Measurements from ENCODE around the gene SLC39A3. TPM values are rescaled to one million over a fixed set of nuclear protein-coding genes. Genes with fewer than 3 reads are reported as not detected.

The SLC39A3 gene
- total RNA-seq, 6 donors from 2014 or later = 12.6 to 48.2 (median 30.6) TPM

- TF ChIP-seq CTCF (IDR thresholded peaks at IDR 0.05) (no peak), POLR2A (IDR thresholded peaks at IDR 0.05) (no peak), EP300 (IDR thresholded peaks at IDR 0.05) (no peak), POLR2AphosphoS5 (IDR thresholded peaks at IDR 0.05) (no peak)
- Histone ChIP-seq H3K4me3 (no peak overlapping the region), H3K9me3 (no peaks in the 10 kb centered on the region), H3K4me1 (peaks cover 24 to 57% (median 28%) of the 10 kb centered on the region in 4 donors), H3K27me3 (no peaks in the 10 kb centered on the region), H3K27ac (peak overlapping the region; percentile 80 to 89 (median 84)), H3K36me3 (peaks cover 0 to 7% (median 2%) of the 10 kb centered on the region in 4 donors)
- ATAC-seq (ENCODE audit: low FRiP score in 2 of 2) (no peak), DNase-seq (no peak)
- WGBS, 2 donors = 91 to 92% methylated on average over 32 of the region's 32 CpGs
Measured at GRCh38 chr19:2774083-2774679, 34.4 kb upstream of the SLC39A3 start.

GRCh38 chr19:2771786-2772674, 32.2 kb upstream of the SLC39A3 start:
- DNase-seq (no peak), ATAC-seq (ENCODE audit: low FRiP score in 2 of 2) (no peak)
- H3K27ac ChIP-seq = peak overlapping the region in 1 of 4 donors; percentile 14
- peaks cover 0 to 26% (median 12%) of the 10 kb centered on the region in 4 donors for H3K36me3 ChIP-seq
- no peak overlapping the region for H3K4me3 ChIP-seq
- no peak for TF ChIP-seq POLR2AphosphoS5 (IDR thresholded peaks at IDR 0.05)
- no peak for TF ChIP-seq CTCF (IDR thresholded peaks at IDR 0.05)
- no peak for TF ChIP-seq EP300 (IDR thresholded peaks at IDR 0.05)
- TF ChIP-seq POLR2A (IDR thresholded peaks at IDR 0.05) = no peak
- no peaks in the 10 kb centered on the region for H3K27me3 ChIP-seq
- peaks cover 24 to 61% (median 28%) of the 10 kb centered on the region in 4 donors for H3K4me1 ChIP-seq
- H3K9me3 ChIP-seq = no peaks in the 10 kb centered on the region
- 85 to 86% methylated on average over 19 to 29 of the region's 29 CpGs for WGBS, 2 donors

- no peaks in the 10 kb centered on the region for H3K27me3 ChIP-seq
- WGBS, 2 donors = 83 to 84% methylated on average over 17 to 29 of the region's 40 CpGs
Measured at GRCh38 chr19:2770055-2771013, 30.5 kb upstream of the SLC39A3 start.

More at GRCh38 chr19:2770055-2771013, 30.5 kb upstream of the SLC39A3 start:
- no peak overlapping the region for H3K4me3 ChIP-seq
- peaks cover 0 to 43% (median 27%) of the 10 kb centered on the region in 4 donors for H3K36me3 ChIP-seq
- DNase-seq (peak in 1 of 2 donors; percentile 86), ATAC-seq (ENCODE audit: low FRiP score in 2 of 2) (peak in 1 of 2 donors; percentile 10)
- H3K9me3 ChIP-seq = no peaks in the 10 kb centered on the region
- TF ChIP-seq POLR2A (IDR thresholded peaks at IDR 0.05) (no peak), CTCF (IDR thresholded peaks at IDR 0.05) (no peak), POLR2AphosphoS5 (IDR thresholded peaks at IDR 0.05) (no peak), EP300 (IDR thresholded peaks at IDR 0.05) (no peak)
- peaks cover 18 to 47% (median 22%) of the 10 kb centered on the region in 4 donors for H3K4me1 ChIP-seq
- H3K27ac ChIP-seq = peak overlapping the region in 3 of 4 donors; percentile 32 to 71 (median 36)

Data from upper lobe of left lung (tissue), 6 donors.